GM15510 (cell line): ENCODE measurements around the gene STIMATE.

Experiments used
- POLR2A ChIP-seq: IDR thresholded peaks from 3 replicates; pipeline ENCODE4 v1.6.1; 2011; ENCODE audit warnings: borderline replicate concordance; ENCODE audit not compliant: insufficient read length; ENCODE audit errors: extremely low read depth

Gene STIMATE

GRCh38 chr3:52831500-52832301 lies 65.6 kb downstream of the STIMATE start:
- TF ChIP-seq POLR2A, result no peak

GRCh38 chr3:52830535-52831258 lies 66.7 kb downstream of the STIMATE start, which contains the start of gene ITIH4:
Gene ITIH4 (minus strand): TSS chr3:52830672. CDS start chr3:52830642, 30 bp downstream.
- no peak for TF ChIP-seq POLR2A

GRCh38 chr3:52829906-52830463 lies 67.4 kb downstream of the STIMATE start:
- no peak for TF ChIP-seq POLR2A

DNA sequence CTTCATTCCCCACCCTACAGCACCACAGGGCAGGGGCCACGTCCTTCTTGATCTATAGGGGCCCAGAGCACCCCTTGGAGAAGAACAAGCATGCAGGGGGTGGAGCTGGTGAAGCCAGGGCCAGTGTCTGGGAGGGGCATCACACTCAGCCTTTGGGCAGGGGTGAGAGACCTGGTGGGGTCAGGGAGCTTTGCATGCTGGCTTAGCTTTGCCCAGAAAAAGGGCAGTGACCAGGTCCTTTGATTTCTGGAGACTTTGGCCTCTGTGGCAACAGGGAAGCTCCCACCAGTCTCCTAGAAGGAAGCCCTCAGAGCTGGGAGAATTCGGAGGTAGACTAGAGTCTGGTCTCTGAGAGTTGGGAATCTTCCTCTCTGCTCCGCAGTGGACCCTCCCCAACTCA lies 67.9 kb downstream of the STIMATE start:
- TF ChIP-seq POLR2A, result no peak

- no peak for TF ChIP-seq POLR2A
These were observed 69.4 kb downstream of the STIMATE start for GRCh38 chr3:52827866-52828376.

DNA sequence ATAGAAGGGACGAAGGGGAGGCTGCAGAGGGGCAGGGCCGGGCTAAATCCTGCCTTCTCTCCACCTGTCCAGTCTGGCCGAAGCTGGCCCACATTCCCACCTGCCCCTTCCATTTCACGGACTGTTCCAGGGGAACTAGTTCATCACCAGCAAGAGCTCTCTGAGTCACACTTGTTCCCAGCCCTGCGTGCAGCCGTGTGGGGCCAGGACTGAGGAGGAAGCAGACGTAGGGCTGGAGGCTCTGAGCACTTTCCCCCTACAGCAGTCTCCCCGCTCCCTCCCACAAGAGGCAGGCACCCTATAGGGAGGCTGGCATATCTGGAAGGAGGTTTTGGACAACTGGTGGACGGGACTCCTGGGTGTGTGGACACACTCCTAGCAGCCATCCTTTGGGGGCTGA lies 69.9 kb downstream of the STIMATE start:
- TF ChIP-seq POLR2A, result no peak

DNA sequence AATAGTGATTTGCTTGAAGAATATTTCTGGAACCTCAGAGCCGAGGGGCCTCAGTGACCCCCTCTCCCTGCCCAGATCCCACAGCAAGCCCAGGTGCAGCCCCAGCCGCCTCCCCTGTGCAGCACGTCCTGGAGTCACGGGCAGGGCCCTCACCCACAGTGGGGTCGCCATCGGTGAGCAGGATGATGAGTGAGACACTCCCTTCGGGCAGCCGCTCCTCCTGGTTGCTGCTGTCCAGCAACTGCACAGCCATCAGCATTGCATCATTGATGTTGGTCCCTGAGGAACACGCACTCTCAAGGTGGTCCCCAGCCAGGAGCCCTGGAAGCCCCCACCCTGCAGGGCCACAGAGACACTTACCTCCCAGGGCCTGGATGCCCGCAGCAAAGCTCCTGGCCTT lies 73.3 kb downstream of the STIMATE start:
- TF ChIP-seq POLR2A, result no peak

GRCh38 chr3:52822363-52822762 lies 75.0 kb downstream of the STIMATE start:
- no peak for TF ChIP-seq POLR2A

- no peak for TF ChIP-seq POLR2A
These were observed 76.6 kb downstream of the STIMATE start for GRCh38 chr3:52820736-52821135.

DNA sequence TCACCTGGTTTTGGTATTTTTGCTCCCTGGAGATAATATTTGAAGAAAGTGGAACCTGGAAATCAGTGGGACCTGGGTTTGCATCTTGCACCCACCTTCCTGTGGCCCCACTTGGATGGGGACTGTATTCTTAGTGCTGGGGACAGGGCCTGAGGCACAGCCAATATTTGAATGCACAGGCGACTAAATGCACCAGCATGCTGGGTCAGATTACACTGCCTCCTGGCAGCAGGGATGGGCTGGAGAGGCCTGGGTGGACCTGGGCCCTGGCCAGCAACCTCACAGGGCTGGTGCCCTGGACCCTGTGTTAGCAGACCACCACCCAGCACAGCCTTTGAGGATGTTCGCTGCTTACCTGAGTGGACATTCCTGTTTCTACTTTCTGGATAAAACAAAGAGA lies 77.4 kb downstream of the STIMATE start:
- no peak for TF ChIP-seq POLR2A

DNA sequence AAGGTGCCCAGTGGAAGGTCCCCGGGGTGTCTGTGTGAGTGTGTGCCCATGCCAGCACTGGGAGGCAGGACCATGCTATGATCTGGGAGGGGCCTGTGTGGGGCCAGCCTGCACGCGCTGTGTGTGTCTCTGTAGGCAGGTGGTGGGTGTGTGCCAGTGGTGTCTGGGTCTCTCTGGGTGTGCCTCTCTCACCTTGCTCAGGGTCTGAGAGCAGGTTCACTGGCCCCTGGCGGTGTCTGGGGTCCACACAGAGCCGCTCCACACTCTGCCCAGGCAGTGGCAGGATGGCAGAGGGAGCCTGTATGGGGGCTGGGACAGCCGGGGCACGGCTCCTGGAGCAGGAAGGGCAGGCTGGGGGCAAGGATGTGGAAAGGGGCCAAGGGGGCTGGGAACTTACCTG lies 79.5 kb downstream of the STIMATE start:
- no peak for TF ChIP-seq POLR2A

- no peak for TF ChIP-seq POLR2A
These were observed 80.1 kb downstream of the STIMATE start for GRCh38 chr3:52817221-52817620.

- TF ChIP-seq POLR2A, result no peak
These were observed 80.7 kb downstream of the STIMATE start for GRCh38 chr3:52816654-52817053.

GRCh38 chr3:52816199-52816598 lies 81.1 kb downstream of the STIMATE start:
- TF ChIP-seq POLR2A, result no peak

DNA sequence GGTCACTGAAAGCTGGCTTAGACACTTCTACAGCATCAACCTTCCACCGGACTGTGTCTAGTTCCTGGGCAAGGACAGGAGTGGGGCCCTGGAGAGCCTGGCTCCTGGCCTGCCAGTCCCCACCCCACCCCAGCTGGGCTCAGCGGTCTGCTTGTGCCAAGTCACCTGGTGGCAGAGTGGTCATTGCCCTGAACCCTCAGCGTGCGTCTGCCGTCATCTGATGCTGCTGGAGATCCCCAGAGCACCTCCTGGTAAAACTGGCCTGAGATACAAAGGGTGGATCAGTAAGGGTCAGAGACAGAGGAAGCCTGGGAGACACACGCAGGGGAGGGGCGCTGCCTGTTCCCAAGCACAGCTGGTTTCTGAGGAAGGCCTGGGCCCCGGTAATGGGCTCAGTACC lies 83.5 kb downstream of the STIMATE start:
- TF ChIP-seq POLR2A, result no peak
